Spleen (tissue), 7 donors: Measurements from ENCODE around the gene PIK3CG.

Source experiments
- CTCF ChIP-seq, 11 experiments: fragments of 200-600 bp in 7 of 11; fragments of 450-650 bp in 4 of 11; sonication (generic) in 4 of 11; IDR thresholded peaks in 8 of 11; conservative IDR thresholded peaks in 3 of 11; 1 replicate in 7 of 11; 2 replicates in 4 of 11; pipeline versions ENCODE4 v1.4.0 to v1.8.0; 2016 to 2021; ENCODE audit warnings: antibody characterized with exemption in 11 of 11, inconsistent platforms in 4 of 11, mild to moderate bottlenecking in 1 of 11
- POLR2A ChIP-seq, 3 donors: fragments of 450-650 bp; IDR thresholded peaks; one replicate each; pipeline ENCODE4 v1.5.1; 2017; ENCODE audit warnings: antibody characterized with exemption in 3 of 3, mild to moderate bottlenecking in 1 of 3
- POLR2AphosphoS5 ChIP-seq, 3 donors: sonication (generic); formaldehyde crosslinking; IDR thresholded peaks; one replicate each; pipeline ENCODE4 v1.5.1; 2017; ENCODE audit warnings: antibody characterized with exemption in 3 of 3
- donor health status: DM: no; HTN: no; CAD: no; lungs with moderate emphysema.
- donor health status: DM: no; HTN: no; CAD: no.
- donor health status: DM: no; HTN: no; CAD: no.

- TF ChIP-seq CTCF (IDR thresholded peaks at IDR 0.05 in 8 of 11, conservative IDR thresholded peaks at IDR 0.05 in 3 of 11), result no peak
- TF ChIP-seq POLR2A (IDR thresholded peaks at IDR 0.05), result no peak
- TF ChIP-seq POLR2AphosphoS5 (IDR thresholded peaks at IDR 0.05), result no peak
These were observed 22.3 kb downstream of the PIK3CG start for GRCh38 chr7:106887421-106887820.
